Neural cell (in vitro differentiated cells): ENCODE measurements around the gene ADK. TPM values are rescaled to one million over a fixed set of nuclear protein-coding genes. Genes with fewer than 3 reads are reported as not detected.

Source experiments
- H2AFZ ChIP-seq: fragments of 200-600, 300-800 bp; sonication (generic), shearing (Covaris generic); 2 replicates; pipeline ENCODE4 v1.6.0; 2014; ENCODE audit warnings: low read depth, mild to moderate bottlenecking, antibody characterized with exemption, low read length, moderate library complexity
- H3F3A ChIP-seq: fragments of 200-600 bp; shearing (Covaris generic); 2 replicates; pipeline ENCODE4 v1.6.1; 2016; ENCODE audit warnings: mild to moderate bottlenecking, moderate library complexity, mixed read lengths, antibody characterized with exemption, low read length; ENCODE audit not compliant: insufficient read depth, poor library complexity, severe bottlenecking
- H3K27ac ChIP-seq: fragments of 200-600, 300-800 bp; sonication (generic), shearing (Covaris generic); 2 replicates; pipeline ENCODE4 v1.5.1; 2014; ENCODE audit warnings: mild to moderate bottlenecking, low read length, moderate library complexity
- H3K27me3 ChIP-seq: fragments of 300-800, 200-600 bp; sonication (generic), shearing (Covaris generic); 2 replicates; pipeline ENCODE4 v1.6.0; 2014; ENCODE audit warnings: mild to moderate bottlenecking, low read depth, low read length, moderate library complexity; ENCODE audit not compliant: insufficient read depth
- H3K36me3 ChIP-seq: fragments of 300-800, 200-600 bp; sonication (generic), shearing (Covaris generic); 2 replicates; pipeline ENCODE4 v1.5.1; 2014; ENCODE audit warnings: mild to moderate bottlenecking, antibody characterized with exemption, low read length, moderate library complexity; ENCODE audit not compliant: insufficient read depth
- H3K4me2 ChIP-seq: fragments of 300-800, 200-600 bp; sonication (generic), shearing (Covaris generic); 2 replicates; pipeline ENCODE4 v1.6.0; 2014; ENCODE audit warnings: mild to moderate bottlenecking, low read length
- H3K4me3 ChIP-seq: fragments of 300-800, 200-600 bp; sonication (generic), shearing (Covaris generic); 2 replicates; pipeline ENCODE4 v1.5.1; 2014; ENCODE audit warnings: mild to moderate bottlenecking, low read length, moderate library complexity
- H3K79me2 ChIP-seq: fragments of 200-600 bp; shearing (Covaris generic); replicated peaks from 2 replicates; pipeline ENCODE4 v1.6.0; 2014; ENCODE audit warnings: mild to moderate bottlenecking, low read length, moderate library complexity; ENCODE audit not compliant: insufficient read depth
- H3K9ac ChIP-seq: fragments of 300-800, 200-600 bp; sonication (generic), shearing (Covaris generic); 2 replicates; pipeline ENCODE4 v1.6.1; 2016; ENCODE audit warnings: mild to moderate bottlenecking, low read length, mixed read lengths
- H3K9me2 ChIP-seq: fragments of 200-600 bp; shearing (Covaris generic); 2 replicates; pipeline ENCODE4 v1.6.1; 2016; ENCODE audit warnings: mild to moderate bottlenecking, low read length, mixed read lengths; ENCODE audit not compliant: insufficient read depth
- H3K9me3 ChIP-seq: fragments of 200-600, 300-800 bp; sonication (generic), shearing (Covaris generic); 2 replicates; pipeline ENCODE4 v1.6.1; 2016; ENCODE audit warnings: mild to moderate bottlenecking, mixed run types, low read length, moderate library complexity, mixed read lengths
- H4K20me1 ChIP-seq: fragments of 200-600 bp; shearing (Covaris generic); 2 replicates; pipeline ENCODE4 v1.6.1; 2016; ENCODE audit warnings: mild to moderate bottlenecking, mixed run types; ENCODE audit not compliant: insufficient read depth
- CTCF ChIP-seq: fragments of 450-650 bp; IDR thresholded peaks from 2 replicates; pipeline ENCODE4 v1.5.1; 2014; ENCODE audit warnings: antibody characterized with exemption, mild to moderate bottlenecking, moderate library complexity; ENCODE audit not compliant: poor library complexity, severe bottlenecking
- EP300 ChIP-seq: fragments of 450-650 bp; conservative IDR thresholded peaks from 2 replicates; pipeline ENCODE4 v1.6.1; 2014; ENCODE audit warnings: antibody characterized with exemption, mild to moderate bottlenecking, moderate library complexity; ENCODE audit not compliant: poor library complexity, severe bottlenecking
- EZH2 ChIP-seq: fragments of 200-600, 300-800 bp; shearing (Covaris generic), sonication (generic); IDR thresholded peaks from 2 replicates; pipeline ENCODE4 v1.6.1; 2014; ENCODE audit warnings: antibody characterized with exemption, low read length, borderline replicate concordance, mild to moderate bottlenecking; ENCODE audit not compliant: insufficient read depth, poor library complexity, severe bottlenecking
- MXI1 ChIP-seq: fragments of 450-650 bp; conservative IDR thresholded peaks from 2 replicates; pipeline ENCODE4 v1.6.1; 2014; ENCODE audit warnings: antibody characterized with exemption, mild to moderate bottlenecking; ENCODE audit not compliant: poor library complexity, severe bottlenecking
- POLR2AphosphoS5 ChIP-seq: IDR thresholded peaks from 2 replicates; pipeline ENCODE4 v1.6.1; 2012
- RAD21 ChIP-seq: fragments of 450-650 bp; conservative IDR thresholded peaks from 2 replicates; pipeline ENCODE4 v1.6.1; 2014; ENCODE audit warnings: antibody characterized with exemption, mild to moderate bottlenecking, moderate library complexity
- REST ChIP-seq: IDR thresholded peaks from 2 replicates; pipeline ENCODE4 v1.6.1; 2012; ENCODE audit warnings: borderline replicate concordance
- SMC3 ChIP-seq: fragments of 450-650 bp; conservative IDR thresholded peaks from 2 replicates; pipeline ENCODE4 v1.6.1; 2014; ENCODE audit warnings: antibody characterized with exemption, mild to moderate bottlenecking, moderate library complexity; ENCODE audit not compliant: poor library complexity
- TAF1 ChIP-seq: IDR thresholded peaks from 2 replicates; pipeline ENCODE4 v1.6.1; 2012; ENCODE audit warnings: low read depth
- polyA plus RNA-seq: library from polyadenylated mRNA; depleted of rRNA; stranded (reverse); fragments of >200 nt; gene quantifications from 2 replicates; pipeline ENCODE4 v1.2.3, GENCODE V29; 2014

The ADK gene
- polyA plus RNA-seq, 1 donor from 2014 or later: 19.5 TPM

- H3K4me2 ChIP-seq: no peak overlapping the region
- no peaks in the 10 kb centered on the region for H3K79me2 ChIP-seq
- H2AFZ ChIP-seq: no peak overlapping the region
- H3K27ac ChIP-seq: no peak overlapping the region
- no peaks in the 10 kb centered on the region for H3K9me2 ChIP-seq
- H3K9ac ChIP-seq: no peak overlapping the region
- no peaks in the 10 kb centered on the region for H3K36me3 ChIP-seq
- TF ChIP-seq REST (no peak), CTCF (no peak), SMC3 (no peak), POLR2AphosphoS5 (no peak), MXI1 (no peak), TAF1 (no peak), EP300 (no peak), EZH2 (no peak), RAD21 (no peak)
- no peaks in the 10 kb centered on the region for H3F3A ChIP-seq
- H3K4me3 ChIP-seq: no peak overlapping the region
- H4K20me1 ChIP-seq: no peaks in the 10 kb centered on the region
- H3K9me3 ChIP-seq: no peaks in the 10 kb centered on the region
- H3K27me3 ChIP-seq: no peaks in the 10 kb centered on the region
These were observed 461.2 kb downstream of the ADK start for GRCh38 chr10:74612195-74612594.

- Histone ChIP-seq H3K9me2 (no peaks in the 10 kb centered on the region), H3K27me3 (no peaks in the 10 kb centered on the region), H3K79me2 (no peaks in the 10 kb centered on the region), H2AFZ (no peak overlapping the region), H3K4me2 (no peak overlapping the region), H3K36me3 (no peaks in the 10 kb centered on the region), H4K20me1 (no peaks in the 10 kb centered on the region), H3K9me3 (peaks cover 2% of the 10 kb centered on the region), H3K4me3 (no peak overlapping the region), H3F3A (no peaks in the 10 kb centered on the region), H3K27ac (no peak overlapping the region), H3K9ac (no peak overlapping the region)
- TF ChIP-seq RAD21: no peak
- TF ChIP-seq TAF1: no peak
- TF ChIP-seq EP300: no peak
- no peak for TF ChIP-seq EZH2
- no peak for TF ChIP-seq MXI1
- no peak for TF ChIP-seq POLR2AphosphoS5
- no peak for TF ChIP-seq SMC3
- no peak for TF ChIP-seq CTCF
- no peak for TF ChIP-seq REST
These were observed 469.6 kb downstream of the ADK start for GRCh38 chr10:74620626-74621025.
